ENCODE data around the gene ARAP2. TPM values are rescaled to one million over a fixed set of nuclear protein-coding genes. Genes with fewer than 3 reads are reported as not detected.

The ARAP2 gene
- total RNA-seq, 2 experiments from 2014 or later, result 6.9 to 8.6 TPM

DNA sequence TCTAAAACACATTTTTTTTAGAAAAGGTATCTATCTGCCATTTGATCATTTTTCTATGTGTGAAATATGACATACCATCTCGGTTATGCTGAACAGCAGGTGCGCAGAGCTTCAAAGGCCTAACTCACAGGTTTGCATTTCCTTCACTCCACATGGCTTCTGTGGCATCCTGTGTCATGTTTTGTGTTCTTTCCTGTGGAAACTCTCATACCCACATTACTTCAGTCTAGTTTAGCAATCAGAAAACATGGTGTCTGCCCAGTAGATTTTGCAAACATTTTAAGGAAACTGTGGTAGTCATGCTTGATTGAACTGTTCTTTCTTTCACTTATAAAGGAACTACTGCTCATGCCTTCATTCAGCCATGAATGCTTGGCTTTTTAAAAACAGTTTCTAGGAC lies 11.3 kb upstream of the ARAP2 start:
- H3K9me2 ChIP-seq (ENCODE audit: insufficient read depth, low read length), result no peaks in the 10 kb centered on the region
- no peak for TF ChIP-seq EZH2phosphoT487 (IDR thresholded peaks at IDR 0.05; ENCODE audit: borderline replicate concordance, low read depth, low read length)
- TF ChIP-seq, protein P1, sequence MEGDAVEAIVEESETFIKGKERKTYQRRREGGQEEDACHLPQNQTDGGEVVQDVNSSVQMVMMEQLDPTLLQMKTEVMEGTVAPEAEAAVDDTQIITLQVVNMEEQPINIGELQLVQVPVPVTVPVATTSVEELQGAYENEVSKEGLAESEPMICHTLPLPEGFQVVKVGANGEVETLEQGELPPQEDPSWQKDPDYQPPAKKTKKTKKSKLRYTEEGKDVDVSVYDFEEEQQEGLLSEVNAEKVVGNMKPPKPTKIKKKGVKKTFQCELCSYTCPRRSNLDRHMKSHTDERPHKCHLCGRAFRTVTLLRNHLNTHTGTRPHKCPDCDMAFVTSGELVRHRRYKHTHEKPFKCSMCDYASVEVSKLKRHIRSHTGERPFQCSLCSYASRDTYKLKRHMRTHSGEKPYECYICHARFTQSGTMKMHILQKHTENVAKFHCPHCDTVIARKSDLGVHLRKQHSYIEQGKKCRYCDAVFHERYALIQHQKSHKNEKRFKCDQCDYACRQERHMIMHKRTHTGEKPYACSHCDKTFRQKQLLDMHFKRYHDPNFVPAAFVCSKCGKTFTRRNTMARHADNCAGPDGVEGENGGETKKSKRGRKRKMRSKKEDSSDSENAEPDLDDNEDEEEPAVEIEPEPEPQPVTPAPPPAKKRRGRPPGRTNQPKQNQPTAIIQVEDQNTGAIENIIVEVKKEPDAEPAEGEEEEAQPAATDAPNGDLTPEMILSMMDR (conservative IDR thresholded peaks at IDR 0.05; ENCODE audit: low read length), result no peak
- H3K27ac ChIP-seq (ENCODE audit: low read depth, low read length, poor library complexity, severe bottlenecking), result peak overlapping the region; percentile 75
- peaks cover 25% of the 10 kb centered on the region for H3K4me1 ChIP-seq (ENCODE audit: insufficient read depth, low read length, poor library complexity, severe bottlenecking)
- BruUV-seq (replicated peaks), result no TSS peak
- peak; percentile 76 for DNase-seq (ENCODE audit: low spot score)
- peak overlapping the region; percentile 60 for H3K4me2 ChIP-seq (ENCODE audit: low read length)
- intact Hi-C loops (cut with micrococcal nuclease; ENCODE audit: unreplicated experiment), result loop anchor here (1.0 kb wide), 1 partner anchor 11 kb away; the partner anchor contains the start of gene ARAP2
- no peaks in the 10 kb centered on the region for H4K20me1 ChIP-seq (ENCODE audit: insufficient read depth, low read length)
- no peaks in the 10 kb centered on the region for H3K36me3 ChIP-seq (ENCODE audit: insufficient read depth, low read length)
- ChIA-PET POLR2A (interaction anchor here (4.1 kb wide), 1 partner anchor 12 kb away, joined by 40 read pairs; the partner anchor contains the start of gene ARAP2), CTCF (ENCODE audit: unreplicated experiment) (no interaction called here)
- no peaks in the 10 kb centered on the region for H3K9me3 ChIP-seq (ENCODE audit: low read length)
- no peaks in the 10 kb centered on the region for H3K79me2 ChIP-seq (ENCODE audit: insufficient read depth, low read depth, low read length)
- H3K4me3 ChIP-seq (ENCODE audit: low read depth, low read length, poor library complexity, severe bottlenecking), result no peak overlapping the region
- peak overlapping the region; percentile 74; the same call in 1 of the 2 replicates for H2AFZ ChIP-seq (ENCODE audit: low read length)

DNA sequence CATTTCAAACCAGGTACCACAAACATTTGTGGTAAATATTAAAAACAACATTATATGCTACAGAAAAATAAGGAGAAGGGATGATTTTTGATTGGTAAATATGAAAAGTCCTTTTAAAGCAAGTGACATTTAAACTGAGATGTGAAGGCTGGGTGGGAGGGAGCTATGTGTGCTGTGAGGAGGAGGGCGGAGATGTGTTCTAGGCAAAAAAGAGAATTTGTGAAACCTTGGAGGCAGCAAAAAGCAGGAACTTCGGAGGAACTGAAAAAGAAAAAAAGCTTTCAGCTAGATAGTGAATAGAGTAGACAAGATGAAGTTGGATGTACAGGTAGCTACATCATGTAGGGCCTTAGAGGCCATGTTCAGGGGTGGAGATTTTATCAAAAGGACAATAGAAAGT lies 10.1 kb upstream of the ARAP2 start:
- H3K4me2 ChIP-seq (ENCODE audit: low read length), result no peak overlapping the region
- no TSS peak for BruUV-seq (replicated peaks)
- no peaks in the 10 kb centered on the region for H3K36me3 ChIP-seq (ENCODE audit: insufficient read depth, low read length)
- H3K4me1 ChIP-seq (ENCODE audit: insufficient read depth, low read length, poor library complexity, severe bottlenecking), result peaks cover 25% of the 10 kb centered on the region
- TF ChIP-seq EZH2phosphoT487 (IDR thresholded peaks at IDR 0.05; ENCODE audit: borderline replicate concordance, low read depth, low read length), result no peak
- TF ChIP-seq, protein P1 (conservative IDR thresholded peaks at IDR 0.05; ENCODE audit: low read length), result no peak
- H4K20me1 ChIP-seq (ENCODE audit: insufficient read depth, low read length), result no peaks in the 10 kb centered on the region
- ChIA-PET CTCF (ENCODE audit: unreplicated experiment) (interaction anchor here (0.8 kb wide), 1 partner anchor 11 kb away, joined by 3 read pairs; no protein-coding TSS in a partner anchor), POLR2A (interaction anchor here (1.5 to 4.1 kb wide), 2 partner anchors 10 to 71 kb away, joined by 3 to 40 read pairs; partner anchors contain the start of gene ARAP2)
- no peak for DNase-seq (ENCODE audit: low spot score)
- H3K27ac ChIP-seq (ENCODE audit: low read depth, low read length, poor library complexity, severe bottlenecking), result no peak overlapping the region
- no peaks in the 10 kb centered on the region for H3K9me2 ChIP-seq (ENCODE audit: insufficient read depth, low read length)
- intact Hi-C loops (cut with micrococcal nuclease; ENCODE audit: unreplicated experiment), result no loop called here
- no peak overlapping the region for H2AFZ ChIP-seq (ENCODE audit: low read length)
- no peak overlapping the region for H3K4me3 ChIP-seq (ENCODE audit: low read depth, low read length, poor library complexity, severe bottlenecking)
- no peaks in the 10 kb centered on the region for H3K79me2 ChIP-seq (ENCODE audit: insufficient read depth, low read depth, low read length)
- no peaks in the 10 kb centered on the region for H3K9me3 ChIP-seq (ENCODE audit: low read length)

DNA sequence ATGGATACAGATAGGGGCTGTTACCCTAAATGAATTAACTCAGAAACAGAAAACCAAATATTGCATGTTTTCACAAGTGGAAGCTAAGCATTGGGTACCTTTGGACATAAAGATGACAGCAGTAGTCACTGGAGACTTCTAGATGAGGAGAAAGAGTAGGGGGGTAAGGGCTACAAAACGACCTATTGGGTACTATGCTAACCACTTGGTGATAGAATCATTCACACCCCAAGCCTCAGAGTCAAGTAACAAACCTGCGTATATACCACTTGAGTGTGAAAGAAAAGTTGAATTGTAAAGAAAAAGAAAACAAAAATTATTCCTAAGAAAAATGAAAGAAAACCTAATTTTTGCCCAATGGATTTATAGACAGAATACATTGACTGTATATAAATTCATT lies 7.7 kb upstream of the ARAP2 start:
- no peak for DNase-seq (ENCODE audit: low spot score)
- Histone ChIP-seq H3K79me2 (ENCODE audit: insufficient read depth, low read depth, low read length) (no peaks in the 10 kb centered on the region), H3K9me2 (ENCODE audit: insufficient read depth, low read length) (no peaks in the 10 kb centered on the region), H3K4me2 (ENCODE audit: low read length) (no peak overlapping the region), H3K27ac (ENCODE audit: low read depth, low read length, poor library complexity, severe bottlenecking) (no peak overlapping the region), H3K4me3 (ENCODE audit: low read depth, low read length, poor library complexity, severe bottlenecking) (no peak overlapping the region), H2AFZ (ENCODE audit: low read length) (no peak overlapping the region), H3K36me3 (ENCODE audit: insufficient read depth, low read length) (no peaks in the 10 kb centered on the region), H3K4me1 (ENCODE audit: insufficient read depth, low read length, poor library complexity, severe bottlenecking) (peaks cover 25% of the 10 kb centered on the region), H3K9me3 (ENCODE audit: low read length) (no peaks in the 10 kb centered on the region), H4K20me1 (ENCODE audit: insufficient read depth, low read length) (no peaks in the 10 kb centered on the region)
- ChIA-PET POLR2A (interaction anchor here (0.7 to 4.1 kb wide), 2 partner anchors 8 to 82 kb away, joined by 3 to 40 read pairs; partner anchors contain the start of gene ARAP2), CTCF (ENCODE audit: unreplicated experiment) (interaction anchor here (1.3 kb wide), 1 partner anchor 9 kb away, joined by 3 read pairs; no protein-coding TSS in a partner anchor)
- TF ChIP-seq, protein P1 (conservative IDR thresholded peaks at IDR 0.05; ENCODE audit: low read length), result no peak
- no peak for TF ChIP-seq EZH2phosphoT487 (IDR thresholded peaks at IDR 0.05; ENCODE audit: borderline replicate concordance, low read depth, low read length)
- intact Hi-C loops (cut with micrococcal nuclease; ENCODE audit: unreplicated experiment), result no loop called here
- no TSS peak for BruUV-seq (replicated peaks)
